Liver (tissue), 3 donors: ENCODE data around the gene INSC.

Experiments
- CTCF ChIP-seq: fragments of 150-350 bp; IDR thresholded peaks from 2 replicates; pipeline ENCODE4 v1.5.1; 2017; ENCODE audit warnings: improper control_type of control experiment, low read depth, low read length; ENCODE audit not compliant: missing input control
- HNF4A ChIP-seq, 2 donors: conservative IDR thresholded peaks; 2 replicates each; pipeline ENCODE4 v1.6.1; 2016; ENCODE audit warnings: antibody characterized with exemption in 2 of 2, mild to moderate bottlenecking in 2 of 2
- HNF4G ChIP-seq: IDR thresholded peaks from 2 replicates; pipeline ENCODE4 v1.6.1; 2016; ENCODE audit warnings: antibody characterized with exemption
- MAX ChIP-seq: IDR thresholded peaks from 2 replicates; pipeline ENCODE4 v1.6.1; 2016; ENCODE audit warnings: antibody characterized with exemption
- REST ChIP-seq: IDR thresholded peaks from 2 replicates; pipeline ENCODE4 v1.6.1; 2016; ENCODE audit warnings: antibody characterized with exemption, mild to moderate bottlenecking
- SP1 ChIP-seq: IDR thresholded peaks from 2 replicates; pipeline ENCODE4 v1.6.1; 2018; ENCODE audit warnings: antibody characterized with exemption, mild to moderate bottlenecking
- TAF1 ChIP-seq: conservative IDR thresholded peaks from 2 replicates; pipeline ENCODE4 v1.6.1; 2016; ENCODE audit warnings: antibody characterized with exemption, mild to moderate bottlenecking
- YY1 ChIP-seq: IDR thresholded peaks from 2 replicates; pipeline ENCODE4 v1.6.1; 2016; ENCODE audit warnings: antibody characterized with exemption, mild to moderate bottlenecking
- ZBTB33 ChIP-seq: IDR thresholded peaks from 2 replicates; pipeline ENCODE4 v1.6.1; 2016; ENCODE audit warnings: antibody characterized with exemption
- donor health status: healthy.
- donor health status: healthy.

- no peak for TF ChIP-seq MAX
- TF ChIP-seq TAF1 = no peak
- no peak for TF ChIP-seq CTCF
- TF ChIP-seq HNF4G = no peak
- no peak for TF ChIP-seq YY1
- TF ChIP-seq HNF4A (conservative IDR thresholded peaks at IDR 0.05) = no peak
- TF ChIP-seq REST = no peak
- no peak for TF ChIP-seq ZBTB33
- no peak for TF ChIP-seq SP1
Observed at GRCh38 chr11:15212876-15213275, 98.2 kb downstream of the INSC start.
